K562 (cell line): ENCODE measurements around the gene TMA16. TPM values are rescaled to one million over a fixed set of nuclear protein-coding genes. Genes with fewer than 3 reads are reported as not detected.

Experiments used
- ATAC-seq: fragments of 200-7000 bp; cut with Tn5 transposase; 3 replicates; pipeline ENCODE4 v1.9.1; 2020; ENCODE audit warnings: moderate library complexity
- BruUV-seq: library from RNA; stranded (reverse); fragments of 400-500 nt; replicated peaks from 2 replicates; lab custom pipeline; 2021; lab: Mats Ljungman, UMichigan
- CTCF ChIA-PET: fragments of 300-600 bp; formaldehyde crosslinking; extraction: SDS; loops from one replicate; lab custom pipeline; 2021; ENCODE audit warnings: low intra/inter-chr PET ratio; lab: Yijun Ruan, JAX
- POLR2A ChIA-PET: fragments of 300-600, 350-650 bp; sonication (Branson Sonifier 250); formaldehyde crosslinking; extraction: SDS; loops from one replicate; lab custom pipeline; 2021; ENCODE audit warnings: antibody characterized with exemption, inconsistent platforms; lab: Yijun Ruan, JAX
- DNase-seq, 4 experiments: peaks; one replicate each; pipeline versions ENCODE4 v3.0.0 to v3.0.0-alpha.2; 2011 to 2018; ENCODE audit warnings: low spot score in 3 of 4, mixed read lengths in 3 of 4; ENCODE audit errors: extremely low read depth in 1 of 4
- FAIRE-seq: peaks from 2 replicates; lab custom pipeline; 2011; peaks lifted over from hg19 to GRCh38; lab: Jason Lieb, UNC
- H2AFZ ChIP-seq: 2 replicates; pipeline ENCODE4 v1.6.0; 2011; ENCODE audit warnings: low read depth, low read length, control low read depth, inconsistent platforms
- H3K27ac ChIP-seq: fragments of 200-600 bp; 3 replicates; pipeline ENCODE4 v1.8.0; 2011; ENCODE audit warnings: low read depth, mild to moderate bottlenecking, control low read depth, inconsistent platforms, low read length, moderate library complexity, mixed read lengths; ENCODE audit errors: extremely low read depth
- H3K27me3 ChIP-seq, 2 experiments: fragments of 300-600 bp in 1 of 2; 2 replicates in 1 of 2; 3 replicates in 1 of 2; pipeline versions ENCODE4 v1.6.0 to v1.8.0; 2011; ENCODE audit warnings: inconsistent platforms in 2 of 2, low read length in 2 of 2, mild to moderate bottlenecking in 1 of 2, mixed read lengths in 1 of 2, moderate library complexity in 1 of 2; ENCODE audit not compliant: control insufficient read depth in 2 of 2, insufficient read depth in 2 of 2
- H3K36me3 ChIP-seq: fragments of 300-600 bp; 3 replicates; pipeline ENCODE4 v1.8.0; 2011; ENCODE audit warnings: mild to moderate bottlenecking, low read length, inconsistent platforms; ENCODE audit not compliant: control insufficient read depth, insufficient read depth
- H3K4me1 ChIP-seq, 2 experiments: fragments of 200-600 bp in 1 of 2; replicated peaks in 1 of 2; 2 replicates in 1 of 2; 3 replicates in 1 of 2; pipeline versions ENCODE4 v1.5.1 to v1.8.0; 2011; ENCODE audit warnings: inconsistent platforms in 2 of 2, low read length in 2 of 2, mild to moderate bottlenecking in 1 of 2, mixed read lengths in 1 of 2, moderate library complexity in 1 of 2; ENCODE audit not compliant: control insufficient read depth in 2 of 2, insufficient read depth in 2 of 2
- H3K4me2 ChIP-seq: 2 replicates; pipeline ENCODE4 v1.6.1; 2011; ENCODE audit warnings: low read length, control low read depth, inconsistent platforms, mixed read lengths; ENCODE audit not compliant: insufficient read depth
- H3K4me3 ChIP-seq: fragments of 200-600 bp; sonication (generic), shearing (Covaris generic); 2 replicates; pipeline ENCODE4 v1.5.1; 2016; ENCODE audit warnings: control low read depth, inconsistent platforms
- H3K79me2 ChIP-seq: fragments of 200-600 bp; 3 replicates; pipeline ENCODE4 v1.8.0; 2011; ENCODE audit warnings: low read length, inconsistent platforms; ENCODE audit not compliant: control insufficient read depth, insufficient read depth
- H3K9ac ChIP-seq, 2 experiments: 2 replicates each; pipeline versions ENCODE4 v1.6.0 to v1.6.1; 2011; ENCODE audit warnings: low read depth in 2 of 2, low read length in 2 of 2, control low read depth in 1 of 2, inconsistent platforms in 1 of 2, mild to moderate bottlenecking in 1 of 2, mixed read lengths in 1 of 2; ENCODE audit not compliant: insufficient read depth in 1 of 2
- H3K9me1 ChIP-seq: one replicate; pipeline ENCODE4 v1.6.0; 2011; ENCODE audit warnings: inconsistent platforms, mild to moderate bottlenecking, low read length, moderate library complexity; ENCODE audit not compliant: control insufficient read depth, insufficient read depth
- H3K9me3 ChIP-seq: replicated peaks from 2 replicates; pipeline ENCODE4 v1.5.1; 2011; ENCODE audit warnings: low read depth, low read length, inconsistent platforms; ENCODE audit not compliant: control insufficient read depth, insufficient read depth
- H4K20me1 ChIP-seq: replicated peaks from 2 replicates; pipeline ENCODE4 v1.6.1; 2011; ENCODE audit warnings: low read length, inconsistent platforms, mixed read lengths; ENCODE audit not compliant: control insufficient read depth, insufficient read depth
- BRD4 ChIP-seq: fragments of 200-600 bp; sonication (generic); IDR thresholded peaks from 2 replicates; pipeline ENCODE4 v1.6.1; 2017; ENCODE audit warnings: inconsistent platforms
- XRCC4 ChIP-seq: IDR thresholded peaks from one replicate; pipeline ENCODE4 v1.6.1; 2011; ENCODE audit not compliant: insufficient read depth, insufficient read length; ENCODE audit errors: extremely low read depth
- WGBS: fragments of 100-300 bp; shearing (Covaris generic); methylation state at CpG from one replicate; pipeline ENCODE4 v1.1.6; 2016; ENCODE audit warnings: low coverage, mixed read lengths; ENCODE audit not compliant: insufficient coverage; ENCODE audit errors: missing lambda C conversion rate; 5-methylcytosine and 5-hydroxymethylcytosine counted together
- in situ Hi-C: fragments of 300-500 bp; cut with MboI; formaldehyde crosslinking; loops from 4 replicates; pipeline ENCODE4 v1.15.0; 2018; ENCODE audit warnings: inconsistent platforms, mixed read lengths
- intact Hi-C: fragments of 100-400 bp; cut with micrococcal nuclease; formaldehyde crosslinking; loops from 2 replicates; pipeline ENCODE4 v1.14.2; 2022
- polyA plus RNA-seq, 8 experiments: library from polyadenylated mRNA; depleted of rRNA in 4 of 8; stranded (reverse) in 5 of 8; unstranded in 3 of 8; fragments of >200 nt; fragmentation: Nextera tagmentation in 2 of 8; fragmentation: Illumina TruSeq in 1 of 8; extraction: Ambion mirVana in 2 of 8; extraction: Trizol in 1 of 8; gene quantifications; 2 replicates each; pipeline versions ENCODE4 v1.2.1 to v1.2.3, GENCODE V29; 2011 to 2014; ENCODE audit warnings: inconsistent platforms in 1 of 8, missing spikeins in 1 of 8
- total RNA-seq, 7 experiments: library from RNA; depleted of rRNA in 6 of 7; stranded (reverse); fragments of >200 nt in 6 of 7; fragmentation: Illumina TruSeq in 2 of 7; extraction: Trizol in 2 of 7; gene quantifications; 2 replicates each; pipeline versions ENCODE4 v1.2.1 to v1.2.3, GENCODE V29; 2011 to 2021; ENCODE audit warnings: low replicate concordance in 1 of 7
- TF ChIP-seq, protein P1 (sequence below): sonication (generic); formaldehyde crosslinking; IDR thresholded peaks from 2 replicates; pipeline ENCODE4 v1.8.0; 2022; ENCODE audit warnings: missing genetic modification reagents, mild to moderate bottlenecking, borderline replicate concordance

TMA16 gene
- total and polyA plus RNA-seq, 9 of the 15 experiments (the other 6 are each of a cell fraction or from before 2014, with no cell fraction given), result 27.7 to 74.8 (median 66.6) TPM

DNA sequence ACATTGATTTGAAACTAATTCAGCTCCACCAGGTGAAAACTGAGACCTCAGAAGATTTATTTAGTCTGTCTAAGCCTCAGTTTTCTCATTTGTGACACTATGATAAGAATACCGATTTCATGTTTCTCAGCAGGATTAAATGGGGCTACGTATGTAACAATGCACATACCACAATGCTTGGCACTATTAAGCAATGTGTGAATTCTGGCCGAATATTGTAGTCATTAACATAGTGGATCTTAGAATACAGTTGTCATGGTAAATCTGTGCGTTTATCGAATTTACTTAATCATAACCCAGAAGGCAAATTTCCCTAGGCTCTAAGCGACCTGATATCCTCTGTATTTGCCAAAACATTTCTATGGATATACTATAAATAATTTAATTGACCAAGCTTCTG is 69.1 kb downstream of the TMA16 start:
- Histone ChIP-seq H3K4me2 (no peak overlapping the region), H3K9me1 (no peaks in the 10 kb centered on the region), H3K9ac (no peak overlapping the region), H3K27me3 (no peaks in the 10 kb centered on the region), H2AFZ (no peak overlapping the region), H4K20me1 (no peaks in the 10 kb centered on the region), H3K4me3 (no peak overlapping the region), H3K27ac (no peak overlapping the region), H3K4me1 (no peaks in the 10 kb centered on the region), H3K36me3 (no peaks in the 10 kb centered on the region), H3K79me2 (no peaks in the 10 kb centered on the region), H3K9me3 (no peaks in the 10 kb centered on the region)
- FAIRE-seq, result no peak
- intact Hi-C loops, result no loop called here
- DNase-seq, result no peak
- BruUV-seq, result no TSS peak
- POLR2A ChIA-PET, result no interaction called here
- TF ChIP-seq BRD4 (no peak), XRCC4 (no peak)
- TF ChIP-seq, protein P1, sequence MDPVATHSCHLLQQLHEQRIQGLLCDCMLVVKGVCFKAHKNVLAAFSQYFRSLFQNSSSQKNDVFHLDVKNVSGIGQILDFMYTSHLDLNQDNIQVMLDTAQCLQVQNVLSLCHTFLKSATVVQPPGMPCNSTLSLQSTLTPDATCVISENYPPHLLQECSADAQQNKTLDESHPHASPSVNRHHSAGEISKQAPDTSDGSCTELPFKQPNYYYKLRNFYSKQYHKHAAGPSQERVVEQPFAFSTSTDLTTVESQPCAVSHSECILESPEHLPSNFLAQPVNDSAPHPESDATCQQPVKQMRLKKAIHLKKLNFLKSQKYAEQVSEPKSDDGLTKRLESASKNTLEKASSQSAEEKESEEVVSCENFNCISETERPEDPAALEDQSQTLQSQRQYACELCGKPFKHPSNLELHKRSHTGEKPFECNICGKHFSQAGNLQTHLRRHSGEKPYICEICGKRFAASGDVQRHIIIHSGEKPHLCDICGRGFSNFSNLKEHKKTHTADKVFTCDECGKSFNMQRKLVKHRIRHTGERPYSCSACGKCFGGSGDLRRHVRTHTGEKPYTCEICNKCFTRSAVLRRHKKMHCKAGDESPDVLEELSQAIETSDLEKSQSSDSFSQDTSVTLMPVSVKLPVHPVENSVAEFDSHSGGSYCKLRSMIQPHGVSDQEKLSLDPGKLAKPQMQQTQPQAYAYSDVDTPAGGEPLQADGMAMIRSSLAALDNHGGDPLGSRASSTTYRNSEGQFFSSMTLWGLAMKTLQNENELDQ, result no peak
- no peak for ATAC-seq
- CTCF ChIA-PET, result no interaction called here
- under 1% methylated on average over 6 of the region's 6 CpGs for WGBS
- in situ Hi-C loops, result loop anchor here (25.0 kb wide), 1 partner anchor 1174 kb away; no protein-coding TSS in a partner anchor
